ENCODE data around the gene GNB1L.
"Not testable (repeated sequence)": the region's sequence is repeated elsewhere in the genome, so short reads cannot be mapped to it uniquely, and the experiment has no call there.

The GNB1L gene

GRCh38 chr22:19793661-19794310 is 60.9 kb downstream of the GNB1L start:
- no peak for DNase-seq (ENCODE audit: low read depth)

- no peak for DNase-seq (ENCODE audit: low read depth)
Measured at GRCh38 chr22:19793161-19793560, 61.5 kb downstream of the GNB1L start.

GRCh38 chr22:19792383-19792896 is 62.2 kb downstream of the GNB1L start:
- not testable (repeated sequence) for DNase-seq (ENCODE audit: low read depth)

GRCh38 chr22:19791894-19792293 is 62.8 kb downstream of the GNB1L start:
- no peak for DNase-seq (ENCODE audit: low read depth)

- no peak for DNase-seq (ENCODE audit: low read depth)
Measured at GRCh38 chr22:19791243-19791642, 63.4 kb downstream of the GNB1L start.

- DNase-seq (ENCODE audit: low read depth): no peak
Measured at GRCh38 chr22:19789828-19790227, 64.8 kb downstream of the GNB1L start.

- DNase-seq (ENCODE audit: low read depth): no peak
Measured at GRCh38 chr22:19789406-19789805, 65.3 kb downstream of the GNB1L start.

GRCh38 chr22:19788661-19789225 is 65.9 kb downstream of the GNB1L start:
- DNase-seq (ENCODE audit: low read depth): no peak

GRCh38 chr22:19787849-19788141 is 66.9 kb downstream of the GNB1L start:
- DNase-seq (ENCODE audit: low read depth): no peak

- DNase-seq (ENCODE audit: low read depth): no peak
Measured at GRCh38 chr22:19786959-19787848, 67.5 kb downstream of the GNB1L start.

GRCh38 chr22:19786264-19786585 is 68.4 kb downstream of the GNB1L start:
- DNase-seq (ENCODE audit: low read depth): no peak

GRCh38 chr22:19785461-19786263 is 69.0 kb downstream of the GNB1L start:
- no peak for DNase-seq (ENCODE audit: low read depth)

- no peak for DNase-seq (ENCODE audit: low read depth)
Measured at GRCh38 chr22:19784384-19785175, 70.1 kb downstream of the GNB1L start.

GRCh38 chr22:19783586-19784383 is 70.9 kb downstream of the GNB1L start:
- no peak for DNase-seq (ENCODE audit: low read depth)

GRCh38 chr22:19782533-19782932 is 72.1 kb downstream of the GNB1L start:
- no peak for DNase-seq (ENCODE audit: low read depth)

GRCh38 chr22:19779685-19780268 is 74.9 kb downstream of the GNB1L start:
- DNase-seq (ENCODE audit: low read depth): no peak

GRCh38 chr22:19779011-19779421 is 75.7 kb downstream of the GNB1L start:
- no peak for DNase-seq (ENCODE audit: low read depth)

GRCh38 chr22:19777192-19777591 is 77.5 kb downstream of the GNB1L start:
- DNase-seq (ENCODE audit: low read depth): not testable (repeated sequence)

GRCh38 chr22:19776433-19777031 is 78.1 kb downstream of the GNB1L start:
- no peak for DNase-seq (ENCODE audit: low read depth)
